OCI-LY3 (cell line): ENCODE measurements around the gene RACGAP1.
A peak's percentile ranks its signal among the peaks of the same experiment; 100 is the strongest.

Experiments
- H2AFZ ChIP-seq: fragments of 200-600, 300-600 bp; shearing (Covaris generic); 2 replicates; pipeline ENCODE4 v1.6.0; 2014; ENCODE audit warnings: antibody characterized with exemption, low read depth, low read length
- H3K27ac ChIP-seq: fragments of 200-600, 300-600 bp; sonication (generic); 2 replicates; pipeline ENCODE4 v1.5.1; 2014; ENCODE audit warnings: mild to moderate bottlenecking, low read length, moderate library complexity, mixed read lengths
- H3K27me3 ChIP-seq: fragments of 200-600, 300-600 bp; sonication (generic); 2 replicates; pipeline ENCODE4 v1.6.1; 2014; ENCODE audit warnings: low read depth, low read length, mixed read lengths
- H3K36me3 ChIP-seq: fragments of 200-600, 300-600 bp; sonication (generic); replicated peaks from 2 replicates; pipeline ENCODE3; 2014; ENCODE audit warnings: low read depth, low read length, mixed read lengths
- H3K4me1 ChIP-seq: fragments of 300-600, 200-600 bp; sonication (generic); 2 replicates; pipeline ENCODE4 v1.6.1; 2014; ENCODE audit warnings: low read length, mixed read lengths
- H3K4me2 ChIP-seq: fragments of 200-600, 300-600 bp; sonication (generic); 2 replicates; pipeline ENCODE4 v1.6.1; 2014; ENCODE audit warnings: low read length, mixed read lengths
- H3K4me3 ChIP-seq: fragments of 300-600, 200-600 bp; sonication (generic); 2 replicates; pipeline ENCODE4 v1.5.1; 2014; ENCODE audit warnings: antibody characterized with exemption, mild to moderate bottlenecking, low read length, moderate library complexity
- H3K79me2 ChIP-seq: fragments of 300-600, 200-600 bp; shearing (Covaris generic); 2 replicates; pipeline ENCODE4 v1.6.1; 2014; ENCODE audit warnings: mild to moderate bottlenecking, low read length, mixed read lengths
- H3K9ac ChIP-seq: fragments of 300-600, 200-600 bp; shearing (Covaris generic); 2 replicates; pipeline ENCODE4 v1.6.0; 2014; ENCODE audit warnings: mild to moderate bottlenecking, low read length, moderate library complexity
- H3K9me3 ChIP-seq: fragments of 200-600, 300-600 bp; shearing (Covaris generic); 2 replicates; pipeline ENCODE4 v1.6.1; 2014; ENCODE audit warnings: low read length, mixed read lengths; ENCODE audit not compliant: insufficient read depth
- H4K20me1 ChIP-seq: fragments of 200-600, 300-600 bp; sonication (generic); 2 replicates; pipeline ENCODE4 v1.6.1; 2016; ENCODE audit warnings: low read length, mixed read lengths; ENCODE audit not compliant: insufficient read depth
- EZH2phosphoT487 ChIP-seq: fragments of 200-600 bp; shearing (Covaris generic); IDR thresholded peaks from 2 replicates; pipeline ENCODE4 v1.6.1; 2018; ENCODE audit warnings: antibody characterized with exemption, mixed run types, low read depth
- TF ChIP-seq, protein P1 (sequence below): fragments of 200-600, 300-600 bp; sonication (generic); IDR thresholded peaks from 2 replicates; pipeline ENCODE4 v1.5.1; 2014; ENCODE audit warnings: antibody characterized with exemption, low read length, low read depth

RACGAP1 gene

DNA sequence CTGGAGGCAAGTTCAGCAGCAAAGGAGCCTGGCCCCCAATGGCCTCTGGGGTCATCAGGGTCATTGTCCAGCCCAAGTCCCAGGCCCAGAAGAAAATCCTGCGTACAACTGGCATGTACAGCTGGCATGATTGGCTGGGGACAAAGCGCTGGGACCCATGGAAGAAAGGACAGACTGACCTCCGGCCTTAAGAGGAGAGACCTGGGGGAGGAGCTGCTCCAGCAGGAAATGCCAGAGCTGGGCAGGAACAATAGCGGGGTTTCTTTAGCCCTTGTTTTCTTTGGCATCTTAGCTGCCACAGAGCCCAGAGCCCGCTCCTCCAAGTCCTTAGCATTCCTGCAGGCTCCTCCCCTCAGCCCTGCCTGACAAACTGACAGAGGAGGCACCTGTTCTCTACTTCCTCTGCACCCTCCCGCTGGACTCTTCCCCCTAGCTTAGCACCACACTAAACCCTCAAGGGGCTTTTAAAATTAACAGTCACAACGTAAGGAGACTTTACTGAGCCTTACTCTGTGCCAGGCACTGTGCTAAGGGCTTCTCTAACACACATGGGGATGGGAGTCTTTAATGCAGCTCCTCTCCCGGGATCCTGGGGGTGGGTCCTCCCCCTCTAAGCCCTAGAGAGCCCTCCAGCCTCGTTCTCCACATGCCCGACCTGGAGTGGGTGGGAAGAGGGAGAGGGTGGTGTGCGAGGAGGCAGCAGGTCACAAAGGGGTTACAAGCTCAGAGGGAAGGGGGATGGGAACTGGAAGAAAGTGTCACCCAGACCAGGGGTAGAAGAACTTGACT, 65.4 kb downstream of the RACGAP1 start:
- Histone ChIP-seq H3K4me3 (no peak overlapping the region), H4K20me1 (no peaks in the 10 kb centered on the region), H3K36me3 (no peaks in the 10 kb centered on the region), H3K4me2 (peak overlapping the region; percentile 15; the same call in 1 of the 2 replicates), H3K9me3 (no peaks in the 10 kb centered on the region), H3K27ac (no peak overlapping the region), H3K27me3 (peaks cover 22% of the 10 kb centered on the region), H3K4me1 (peaks cover 3% of the 10 kb centered on the region; the same call in 1 of the 2 replicates), H2AFZ (no peak overlapping the region), H3K79me2 (no peaks in the 10 kb centered on the region), H3K9ac (no peak overlapping the region)
- TF ChIP-seq, protein P1, sequence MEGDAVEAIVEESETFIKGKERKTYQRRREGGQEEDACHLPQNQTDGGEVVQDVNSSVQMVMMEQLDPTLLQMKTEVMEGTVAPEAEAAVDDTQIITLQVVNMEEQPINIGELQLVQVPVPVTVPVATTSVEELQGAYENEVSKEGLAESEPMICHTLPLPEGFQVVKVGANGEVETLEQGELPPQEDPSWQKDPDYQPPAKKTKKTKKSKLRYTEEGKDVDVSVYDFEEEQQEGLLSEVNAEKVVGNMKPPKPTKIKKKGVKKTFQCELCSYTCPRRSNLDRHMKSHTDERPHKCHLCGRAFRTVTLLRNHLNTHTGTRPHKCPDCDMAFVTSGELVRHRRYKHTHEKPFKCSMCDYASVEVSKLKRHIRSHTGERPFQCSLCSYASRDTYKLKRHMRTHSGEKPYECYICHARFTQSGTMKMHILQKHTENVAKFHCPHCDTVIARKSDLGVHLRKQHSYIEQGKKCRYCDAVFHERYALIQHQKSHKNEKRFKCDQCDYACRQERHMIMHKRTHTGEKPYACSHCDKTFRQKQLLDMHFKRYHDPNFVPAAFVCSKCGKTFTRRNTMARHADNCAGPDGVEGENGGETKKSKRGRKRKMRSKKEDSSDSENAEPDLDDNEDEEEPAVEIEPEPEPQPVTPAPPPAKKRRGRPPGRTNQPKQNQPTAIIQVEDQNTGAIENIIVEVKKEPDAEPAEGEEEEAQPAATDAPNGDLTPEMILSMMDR = no peak
- no peak for TF ChIP-seq EZH2phosphoT487

DNA sequence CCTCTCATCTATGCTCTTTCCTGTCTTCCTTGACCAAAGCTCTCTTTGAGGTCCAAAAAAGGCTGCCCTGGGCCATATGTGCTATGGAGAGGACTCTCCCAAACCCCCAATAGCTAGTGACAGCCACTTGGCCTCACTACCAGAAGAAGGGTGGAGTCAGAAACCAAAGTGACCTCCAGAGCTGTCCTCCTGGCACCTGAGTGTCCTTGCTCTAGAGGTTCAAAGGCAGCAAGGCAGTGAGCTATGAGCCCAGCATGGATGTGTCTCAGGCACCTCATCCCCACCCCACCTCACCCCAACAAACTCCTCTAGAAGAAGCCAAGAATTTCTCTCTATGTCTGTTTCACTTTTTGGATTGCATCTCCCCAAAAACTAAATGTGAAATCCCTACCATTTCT, 67.7 kb downstream of the RACGAP1 start:
- Histone ChIP-seq H3K27ac (no peak overlapping the region), H3K9me3 (no peaks in the 10 kb centered on the region), H3K9ac (no peak overlapping the region), H3K27me3 (peaks cover 17% of the 10 kb centered on the region; the same call in 1 of the 2 replicates), H3K4me3 (no peak overlapping the region), H3K36me3 (no peaks in the 10 kb centered on the region), H3K4me2 (no peak overlapping the region), H4K20me1 (no peaks in the 10 kb centered on the region), H2AFZ (no peak overlapping the region), H3K79me2 (no peaks in the 10 kb centered on the region), H3K4me1 (peaks cover 3% of the 10 kb centered on the region; the same call in 1 of the 2 replicates)
- TF ChIP-seq, protein P1 = no peak
- no peak for TF ChIP-seq EZH2phosphoT487

DNA sequence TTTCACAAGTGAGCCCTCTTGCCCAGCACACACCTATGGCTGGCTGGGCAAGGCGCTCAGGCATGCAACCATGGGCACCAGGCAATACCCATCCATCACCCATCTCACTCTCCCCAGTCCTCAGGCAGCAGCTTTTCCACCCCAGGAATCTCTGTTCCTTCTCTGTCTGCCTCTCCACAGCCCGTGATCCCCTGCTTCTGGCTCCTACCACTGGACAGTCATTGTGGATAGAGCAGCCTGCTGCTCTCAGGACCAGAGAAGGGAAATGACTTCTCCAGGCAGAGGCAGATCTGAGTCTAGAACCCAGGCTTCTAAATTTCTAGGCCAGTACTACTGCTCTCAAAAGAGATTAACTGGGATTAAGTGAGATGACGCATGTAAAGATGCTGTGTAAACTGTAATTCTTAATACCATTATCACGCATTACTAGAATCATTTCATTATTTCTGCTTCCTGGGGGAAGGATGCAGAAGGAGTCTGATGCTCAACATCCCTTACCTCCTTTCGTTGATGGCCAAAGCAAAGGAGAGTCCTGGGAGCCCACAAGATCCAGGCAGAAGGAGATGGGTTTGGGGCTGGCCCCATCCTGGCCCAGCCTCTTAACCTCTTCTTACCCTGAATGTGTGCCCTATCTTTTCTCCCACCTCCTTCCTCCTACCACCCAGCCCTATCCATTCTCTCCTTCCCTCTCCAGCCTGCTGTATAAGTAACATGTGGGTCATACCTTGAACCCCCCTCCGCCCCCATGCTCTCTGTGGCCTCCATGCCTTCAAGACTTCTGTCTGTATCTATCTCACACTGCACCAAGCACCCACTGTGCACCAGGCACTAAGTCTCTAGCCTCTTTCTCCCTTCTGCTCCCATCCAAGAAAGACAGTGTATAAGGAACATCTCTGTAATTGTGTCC, 68.4 kb downstream of the RACGAP1 start:
- H3K4me2 ChIP-seq = no peak overlapping the region
- H2AFZ ChIP-seq = no peak overlapping the region
- no peaks in the 10 kb centered on the region for H3K36me3 ChIP-seq
- TF ChIP-seq EZH2phosphoT487 = no peak
- TF ChIP-seq, protein P1 = no peak
- H3K4me3 ChIP-seq = no peak overlapping the region
- peaks cover 3% of the 10 kb centered on the region; the same call in 1 of the 2 replicates for H3K4me1 ChIP-seq
- peaks cover 17% of the 10 kb centered on the region; the same call in 1 of the 2 replicates for H3K27me3 ChIP-seq
- H3K9ac ChIP-seq = no peak overlapping the region
- no peaks in the 10 kb centered on the region for H3K9me3 ChIP-seq
- H3K27ac ChIP-seq = no peak overlapping the region
- H3K79me2 ChIP-seq = no peaks in the 10 kb centered on the region
- H4K20me1 ChIP-seq = no peaks in the 10 kb centered on the region
